MM.1S (cell line): ENCODE measurements around the gene TAF11L6.
"Not testable (repeated sequence)": the region's sequence is repeated elsewhere in the genome, so short reads cannot be mapped to it uniquely, and the experiment has no call there.

Experiments used
- EZH2 ChIP-seq: fragments of 300-600 bp; sonication (generic); optimal IDR thresholded peaks from 2 replicates; pipeline ENCODE3; 2017; ENCODE audit warnings: low read depth, mild to moderate bottlenecking, antibody characterized with exemption, low read length, mixed read lengths
- EZH2phosphoT487 ChIP-seq: fragments of 300-600 bp; sonication (generic); IDR thresholded peaks from 2 replicates; pipeline ENCODE4 v1.6.1; 2018; ENCODE audit warnings: antibody characterized with exemption, low read length
- TF ChIP-seq, protein P1 (sequence below): fragments of 300-600 bp; sonication (generic); IDR thresholded peaks from 2 replicates; pipeline ENCODE4 v1.5.1; 2016; ENCODE audit warnings: antibody characterized with exemption, low read length, mixed read lengths

DNA sequence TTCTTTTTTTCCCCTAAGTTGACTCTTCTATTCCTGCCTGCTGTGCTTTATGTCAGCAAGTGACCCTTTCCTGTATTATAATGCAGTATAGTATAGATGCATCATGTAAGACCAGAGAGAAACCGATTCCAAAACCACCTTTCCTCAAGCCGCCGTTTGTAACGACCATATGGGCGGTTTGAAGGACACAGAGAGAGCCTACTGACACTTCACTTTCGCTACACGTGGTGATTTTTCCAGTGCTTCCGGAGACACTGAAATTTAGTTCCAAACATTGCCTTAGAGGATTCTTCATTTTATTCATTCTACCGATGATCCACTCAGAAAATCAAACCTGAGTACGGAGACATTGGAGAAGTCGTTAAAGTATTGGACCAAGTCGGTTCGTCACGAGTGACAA, 9.0 kb upstream of the TAF11L6 start:
- not testable (repeated sequence) for TF ChIP-seq EZH2, EZH2phosphoT487
- TF ChIP-seq, protein P1, sequence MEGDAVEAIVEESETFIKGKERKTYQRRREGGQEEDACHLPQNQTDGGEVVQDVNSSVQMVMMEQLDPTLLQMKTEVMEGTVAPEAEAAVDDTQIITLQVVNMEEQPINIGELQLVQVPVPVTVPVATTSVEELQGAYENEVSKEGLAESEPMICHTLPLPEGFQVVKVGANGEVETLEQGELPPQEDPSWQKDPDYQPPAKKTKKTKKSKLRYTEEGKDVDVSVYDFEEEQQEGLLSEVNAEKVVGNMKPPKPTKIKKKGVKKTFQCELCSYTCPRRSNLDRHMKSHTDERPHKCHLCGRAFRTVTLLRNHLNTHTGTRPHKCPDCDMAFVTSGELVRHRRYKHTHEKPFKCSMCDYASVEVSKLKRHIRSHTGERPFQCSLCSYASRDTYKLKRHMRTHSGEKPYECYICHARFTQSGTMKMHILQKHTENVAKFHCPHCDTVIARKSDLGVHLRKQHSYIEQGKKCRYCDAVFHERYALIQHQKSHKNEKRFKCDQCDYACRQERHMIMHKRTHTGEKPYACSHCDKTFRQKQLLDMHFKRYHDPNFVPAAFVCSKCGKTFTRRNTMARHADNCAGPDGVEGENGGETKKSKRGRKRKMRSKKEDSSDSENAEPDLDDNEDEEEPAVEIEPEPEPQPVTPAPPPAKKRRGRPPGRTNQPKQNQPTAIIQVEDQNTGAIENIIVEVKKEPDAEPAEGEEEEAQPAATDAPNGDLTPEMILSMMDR = not testable (repeated sequence)
